Lung (tissue), 12 donors: ENCODE measurements around the gene ZNF467. TPM values are rescaled to one million over a fixed set of nuclear protein-coding genes. Genes with fewer than 3 reads are reported as not detected.

ENCODE experiments used
- ATAC-seq: fragments of 200-7000 bp; cut with Tn5 transposase; one replicate; pipeline ENCODE4 v1.9.1; 2020; ENCODE audit warnings: moderate number of reproducible peaks; ENCODE audit not compliant: insufficient read depth, low FRiP score
- DNase-seq, 3 donors: peaks; one replicate each; pipeline ENCODE4 v3.0.0-alpha.2; 2013 to 2017
- H3K27ac ChIP-seq, 2 donors: one replicate each; pipeline ENCODE4 v1.5.1; 2013; ENCODE audit warnings: mild to moderate bottlenecking in 2 of 2, moderate library complexity in 2 of 2, control low read depth in 1 of 2, inconsistent platforms in 1 of 2, low read depth in 1 of 2, low read length in 1 of 2
- H3K27me3 ChIP-seq, 3 donors: one replicate each; pipeline ENCODE4 v1.5.1; 2013; ENCODE audit warnings: low read length in 2 of 3; ENCODE audit not compliant: control insufficient read depth in 3 of 3, insufficient read depth in 3 of 3
- H3K36me3 ChIP-seq, 4 donors: one replicate each; pipeline ENCODE4 v1.5.1; 2013; ENCODE audit warnings: low read length in 4 of 4, mild to moderate bottlenecking in 1 of 4, moderate library complexity in 1 of 4; ENCODE audit not compliant: control insufficient read depth in 4 of 4, insufficient read depth in 4 of 4
- H3K4me1 ChIP-seq, 5 donors: one replicate each; pipeline ENCODE4 v1.5.1; 2013; ENCODE audit warnings: low read length in 5 of 5, mild to moderate bottlenecking in 2 of 5, moderate library complexity in 1 of 5; ENCODE audit not compliant: control insufficient read depth in 5 of 5, insufficient read depth in 5 of 5
- H3K4me3 ChIP-seq: one replicate; pipeline ENCODE4 v1.5.1; 2013; ENCODE audit warnings: mild to moderate bottlenecking, control low read depth, moderate library complexity
- H3K9ac ChIP-seq, 2 donors: one replicate each; pipeline ENCODE4 v1.5.1; 2013; ENCODE audit warnings: low read length in 2 of 2, control low read depth in 1 of 2; ENCODE audit not compliant: insufficient read depth in 1 of 2
- H3K9me3 ChIP-seq, 4 donors: one replicate each; pipeline ENCODE4 v1.5.1; 2013; ENCODE audit warnings: low read length in 3 of 4, mild to moderate bottlenecking in 1 of 4, moderate library complexity in 1 of 4; ENCODE audit not compliant: control insufficient read depth in 4 of 4, insufficient read depth in 3 of 4
- WGBS, 2 donors: extraction: QIAGEN DNeasy Blood & Tissue Kit; methylation state at CpG; one replicate each; pipeline ENCODE4 v1.1.7; 2013; 5-methylcytosine and 5-hydroxymethylcytosine counted together
- polyA plus RNA-seq, 2 donors: library from polyadenylated mRNA; stranded (reverse); fragments of 200-250 nt; gene quantifications; one replicate each; pipeline ENCODE4 v1.2.1, GENCODE V29; 2013
- total RNA-seq, 2 donors: library from RNA; depleted of rRNA in 1 of 2; stranded (reverse); fragments of >200 nt in 1 of 2; gene quantifications; one replicate each; pipeline ENCODE4 v1.2.1, GENCODE V29; 2014 to 2021
- TF ChIP-seq, protein P1 (sequence below): IDR thresholded peaks from 2 replicates; pipeline ENCODE4 v1.5.1; 2012; ENCODE audit warnings: mild to moderate bottlenecking; ENCODE audit errors: control extremely low read depth, extremely low read depth
- donor health status: control.
- donor health status: control.
- donor health status: Bipolar disorder and iron deficiency.
- donor health status: healthy.
- donor health status: DM: yes; HTN: yes; CAD: no.

ZNF467 gene
- total and polyA plus RNA-seq, 4 donors = 9.8 to 27.2 (median 14.9) TPM

DNA sequence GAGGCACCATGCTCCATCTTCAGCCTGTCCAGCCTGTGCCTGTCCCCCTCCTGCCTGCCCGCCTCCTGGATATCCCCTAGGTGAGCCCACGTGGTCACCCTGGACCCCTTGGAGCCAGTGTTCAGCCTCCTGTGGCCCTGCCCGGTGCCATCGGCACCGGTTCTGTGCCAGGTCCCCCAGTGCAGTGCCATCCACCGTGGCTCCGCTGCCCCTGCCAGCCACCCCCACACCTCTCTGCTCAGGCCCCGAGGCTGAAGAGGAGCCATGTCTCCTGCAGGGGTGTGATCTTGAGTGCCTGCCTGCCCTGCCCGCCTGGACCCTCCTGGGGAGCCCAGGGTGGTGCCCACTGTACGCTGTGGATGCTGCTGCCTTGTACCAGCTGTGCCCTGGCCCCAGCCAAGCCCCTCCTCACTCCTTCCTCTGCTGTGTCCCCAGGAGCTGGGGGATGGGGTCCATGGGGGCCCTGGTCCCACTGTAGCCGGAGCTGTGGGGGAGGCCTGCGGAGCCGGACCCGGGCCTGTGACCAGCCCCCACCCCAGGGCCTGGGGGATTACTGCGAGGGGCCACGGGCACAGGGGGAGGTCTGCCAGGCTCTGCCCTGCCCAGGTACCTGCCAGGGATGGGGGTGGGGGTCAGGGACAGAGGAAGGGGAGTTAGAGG is 38.6 kb upstream of the ZNF467 start:
- no peak for ATAC-seq
- no peaks in the 10 kb centered on the region for H3K36me3 ChIP-seq
- no peak for DNase-seq
- 90 to 96% methylated on average over 13 to 16 of the region's 16 CpGs for WGBS, 2 donors
- no peaks in the 10 kb centered on the region for H3K9me3 ChIP-seq
- H3K4me3 ChIP-seq = no peak overlapping the region
- TF ChIP-seq, protein P1, sequence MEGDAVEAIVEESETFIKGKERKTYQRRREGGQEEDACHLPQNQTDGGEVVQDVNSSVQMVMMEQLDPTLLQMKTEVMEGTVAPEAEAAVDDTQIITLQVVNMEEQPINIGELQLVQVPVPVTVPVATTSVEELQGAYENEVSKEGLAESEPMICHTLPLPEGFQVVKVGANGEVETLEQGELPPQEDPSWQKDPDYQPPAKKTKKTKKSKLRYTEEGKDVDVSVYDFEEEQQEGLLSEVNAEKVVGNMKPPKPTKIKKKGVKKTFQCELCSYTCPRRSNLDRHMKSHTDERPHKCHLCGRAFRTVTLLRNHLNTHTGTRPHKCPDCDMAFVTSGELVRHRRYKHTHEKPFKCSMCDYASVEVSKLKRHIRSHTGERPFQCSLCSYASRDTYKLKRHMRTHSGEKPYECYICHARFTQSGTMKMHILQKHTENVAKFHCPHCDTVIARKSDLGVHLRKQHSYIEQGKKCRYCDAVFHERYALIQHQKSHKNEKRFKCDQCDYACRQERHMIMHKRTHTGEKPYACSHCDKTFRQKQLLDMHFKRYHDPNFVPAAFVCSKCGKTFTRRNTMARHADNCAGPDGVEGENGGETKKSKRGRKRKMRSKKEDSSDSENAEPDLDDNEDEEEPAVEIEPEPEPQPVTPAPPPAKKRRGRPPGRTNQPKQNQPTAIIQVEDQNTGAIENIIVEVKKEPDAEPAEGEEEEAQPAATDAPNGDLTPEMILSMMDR = no peak
- no peak overlapping the region for H3K27ac ChIP-seq
- no peaks in the 10 kb centered on the region for H3K27me3 ChIP-seq
- H3K4me1 ChIP-seq = no peaks in the 10 kb centered on the region
- H3K9ac ChIP-seq = no peak overlapping the region

DNA sequence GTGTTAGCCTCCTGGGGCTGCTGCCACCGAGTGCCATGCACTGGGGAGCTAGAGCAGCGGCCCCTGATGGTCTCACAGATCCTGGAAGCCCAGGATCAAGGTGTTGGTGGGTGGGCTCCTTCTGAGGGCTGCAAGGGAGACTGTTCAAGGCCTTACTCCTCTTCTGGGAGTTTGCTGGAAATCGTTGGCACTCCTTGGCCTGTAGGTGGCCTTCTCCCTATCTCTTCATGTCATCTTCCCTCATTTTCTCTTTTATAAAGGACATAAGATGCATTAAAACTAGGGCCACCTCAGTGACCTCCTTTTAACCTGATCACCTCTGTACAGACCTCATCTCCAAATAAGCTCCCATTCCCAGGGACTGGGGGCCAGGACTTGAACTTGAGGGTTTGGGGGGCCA is 37.8 kb upstream of the ZNF467 start:
- DNase-seq (no peak), ATAC-seq (no peak)
- H3K27me3 ChIP-seq = no peaks in the 10 kb centered on the region
- whole genome bisulfite sequencing, 2 donors = 54 to 74% methylated on average over 3 of the region's 3 CpGs
- TF ChIP-seq, protein P1 = no peak
- H3K9me3 ChIP-seq = no peaks in the 10 kb centered on the region
- no peaks in the 10 kb centered on the region for H3K4me1 ChIP-seq
- H3K9ac ChIP-seq = no peak overlapping the region
- H3K27ac ChIP-seq = no peak overlapping the region
- no peak overlapping the region for H3K4me3 ChIP-seq
- no peaks in the 10 kb centered on the region for H3K36me3 ChIP-seq

DNA sequence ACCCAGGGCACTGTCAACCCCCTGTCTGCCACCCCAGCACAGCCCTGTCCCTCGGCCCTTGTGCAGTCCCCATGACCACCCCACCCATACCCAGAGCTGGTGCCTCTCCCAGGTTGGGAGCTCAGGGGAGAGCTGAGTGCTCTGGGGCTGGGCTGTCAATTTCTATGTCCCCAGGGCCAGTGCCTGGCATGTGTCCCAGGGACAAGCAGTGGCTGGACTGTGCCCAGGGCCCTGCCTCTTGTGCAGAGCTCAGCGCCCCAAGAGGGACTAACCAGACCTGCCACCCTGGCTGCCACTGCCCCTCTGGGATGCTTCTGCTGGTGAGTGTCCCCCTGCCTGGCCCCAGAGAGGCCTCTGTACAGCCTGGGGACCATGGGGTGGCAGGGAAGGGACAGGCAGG is 35.8 kb upstream of the ZNF467 start:
- WGBS, 2 donors = 80 to 100% methylated on average over 2 of the region's 2 CpGs
- no peaks in the 10 kb centered on the region for H3K36me3 ChIP-seq
- TF ChIP-seq, protein P1 = no peak
- no peaks in the 10 kb centered on the region for H3K27me3 ChIP-seq
- H3K4me1 ChIP-seq = no peaks in the 10 kb centered on the region
- no peak overlapping the region for H3K9ac ChIP-seq
- no peak overlapping the region for H3K27ac ChIP-seq
- H3K9me3 ChIP-seq = no peaks in the 10 kb centered on the region
- H3K4me3 ChIP-seq = no peak overlapping the region
- no peak for DNase-seq
- no peak for ATAC-seq

DNA sequence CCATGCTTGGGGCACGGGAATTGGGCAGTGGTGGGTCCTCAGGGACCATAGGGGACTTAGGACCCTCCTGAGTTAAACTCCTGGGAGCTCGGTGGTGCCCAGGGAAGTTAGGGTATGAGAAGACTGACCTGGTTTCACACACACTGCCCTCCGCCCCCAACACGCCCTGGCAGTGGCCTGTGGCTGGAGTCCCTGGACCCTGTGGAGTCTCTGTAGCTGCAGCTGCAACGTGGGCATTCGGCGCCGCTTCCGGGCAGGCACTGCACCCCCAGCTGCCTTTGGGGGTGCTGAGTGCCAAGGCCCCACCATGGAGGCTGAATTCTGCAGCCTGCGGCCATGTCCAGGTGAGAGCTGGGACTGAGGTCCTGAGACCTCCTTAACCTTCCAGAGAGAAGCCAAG is 34.9 kb upstream of the ZNF467 start:
- H3K27ac ChIP-seq = no peak overlapping the region
- 90 to 97% methylated on average over 10 of the region's 10 CpGs for WGBS, 2 donors
- H3K9ac ChIP-seq = no peak overlapping the region
- H3K36me3 ChIP-seq = no peaks in the 10 kb centered on the region
- no peak for DNase-seq
- H3K27me3 ChIP-seq = no peaks in the 10 kb centered on the region
- no peaks in the 10 kb centered on the region for H3K9me3 ChIP-seq
- TF ChIP-seq, protein P1 = no peak
- ATAC-seq = no peak
- H3K4me3 ChIP-seq = no peak overlapping the region
- no peaks in the 10 kb centered on the region for H3K4me1 ChIP-seq
